SK-N-SH (cell line): ENCODE results near the gene TMEM145. TPM values are rescaled to one million over a fixed set of nuclear protein-coding genes. Genes with fewer than 3 reads are reported as not detected.

Experiments used
- CTCF ChIA-PET: fragments of 300-600, 350-600 bp; formaldehyde crosslinking; extraction: SDS; loops from one replicate; lab custom pipeline; 2021; lab: Yijun Ruan, JAX
- POLR2A ChIA-PET: fragments of 350-600 bp; sonication (Branson Sonifier 250); formaldehyde crosslinking; extraction: SDS; loops from one replicate; lab custom pipeline; 2020; ENCODE audit warnings: antibody characterized with exemption, inconsistent platforms; lab: Yijun Ruan, JAX
- DNase-seq: peaks from one replicate; pipeline ENCODE4 v3.0.0; 2012
- H2AFZ ChIP-seq: fragments of 200-600 bp; sonication (generic); 2 replicates; pipeline ENCODE4 v1.8.1; 2016; ENCODE audit warnings: antibody characterized with exemption, mild to moderate bottlenecking, low read depth
- H3F3A ChIP-seq: fragments of 200-600 bp; sonication (generic); replicated peaks from 2 replicates; pipeline ENCODE3; 2016; ENCODE audit warnings: antibody characterized with exemption, mild to moderate bottlenecking; ENCODE audit not compliant: insufficient read depth
- H3K27ac ChIP-seq, 2 experiments: fragments of 200-500 bp in 1 of 2; fragments of 200-600 bp in 1 of 2; sonication (Bioruptor generic) in 1 of 2; sonication (generic), shearing (Covaris generic) in 1 of 2; 2 replicates each; pipeline versions ENCODE4 v1.5.1 to v1.6.1; 2014 to 2016; ENCODE audit warnings: low read depth in 2 of 2, inconsistent platforms in 1 of 2, low read length in 1 of 2, mild to moderate bottlenecking in 1 of 2, mixed read lengths in 1 of 2
- H3K27me3 ChIP-seq: fragments of 200-600 bp; sonication (generic), shearing (Covaris generic); 2 replicates; pipeline ENCODE4 v1.6.1; 2016; ENCODE audit warnings: mixed run types; ENCODE audit not compliant: insufficient read depth
- H3K36me3 ChIP-seq, 2 experiments: fragments of 200-500 bp in 1 of 2; fragments of 200-600 bp in 1 of 2; sonication (Bioruptor generic) in 1 of 2; sonication (generic) in 1 of 2; replicated peaks in 1 of 2; 2 replicates each; pipeline versions ENCODE3 to v1.5.1; 2014 to 2016; ENCODE audit warnings: low read length in 1 of 2, mild to moderate bottlenecking in 1 of 2; ENCODE audit not compliant: insufficient read depth in 2 of 2, control insufficient read depth in 1 of 2
- H3K4me1 ChIP-seq, 2 experiments: fragments of 200-500 bp in 1 of 2; fragments of 200-600 bp in 1 of 2; sonication (Bioruptor generic) in 1 of 2; sonication (generic), shearing (Covaris generic) in 1 of 2; 2 replicates each; pipeline versions ENCODE4 v1.5.1 to v1.6.1; 2014 to 2016; ENCODE audit warnings: low read depth in 1 of 2, low read length in 1 of 2, mixed run types in 1 of 2; ENCODE audit not compliant: insufficient read depth in 2 of 2, control insufficient read depth in 1 of 2
- H3K4me2 ChIP-seq: fragments of 200-600 bp; sonication (generic), shearing (Covaris generic); 2 replicates; pipeline ENCODE4 v1.6.1; 2017; ENCODE audit warnings: mixed run types
- H3K4me3 ChIP-seq, 2 experiments: fragments of 200-500 bp in 1 of 2; fragments of 200-600 bp in 1 of 2; sonication (Bioruptor generic) in 1 of 2; sonication (generic), shearing (Covaris generic) in 1 of 2; 2 replicates each; pipeline versions ENCODE4 v1.5.1 to v1.8.1; 2014 to 2016; ENCODE audit warnings: low read depth in 2 of 2, inconsistent platforms in 1 of 2, low read length in 1 of 2, mild to moderate bottlenecking in 1 of 2, mixed read lengths in 1 of 2, moderate library complexity in 1 of 2
- H3K79me2 ChIP-seq: fragments of 200-600 bp; sonication (generic); 2 replicates; pipeline ENCODE4 v1.8.1; 2017; ENCODE audit warnings: mild to moderate bottlenecking; ENCODE audit not compliant: insufficient read depth
- H3K9ac ChIP-seq: fragments of 200-600 bp; sonication (generic); 2 replicates; pipeline ENCODE4 v1.6.1; 2017; ENCODE audit warnings: mixed run types
- H3K9me2 ChIP-seq: fragments of 200-600 bp; sonication (generic); 2 replicates; pipeline ENCODE4 v1.6.1; 2017; ENCODE audit warnings: mixed run types
- H3K9me3 ChIP-seq: fragments of 200-600 bp; sonication (generic); 2 replicates; pipeline ENCODE4 v1.6.1; 2017; ENCODE audit warnings: mixed run types, mild to moderate bottlenecking, moderate library complexity
- H4K20me1 ChIP-seq: fragments of 200-600 bp; sonication (generic); 2 replicates; pipeline ENCODE4 v1.6.1; 2017; ENCODE audit warnings: mild to moderate bottlenecking, mixed run types; ENCODE audit not compliant: insufficient read depth
- EP300 ChIP-seq, 2 experiments: IDR thresholded peaks; 2 replicates each; pipeline versions ENCODE4 v1.4.0 to v1.6.1; 2012; ENCODE audit warnings: borderline replicate concordance in 1 of 2, low read depth in 1 of 2, low read length in 1 of 2
- EZH2phosphoT487 ChIP-seq: fragments of 200-600 bp; sonication (generic); IDR thresholded peaks from 2 replicates; pipeline ENCODE4 v1.6.1; 2017; ENCODE audit warnings: low read depth, mixed run types, mild to moderate bottlenecking, antibody characterized with exemption, moderate library complexity, borderline replicate concordance
- GABPA ChIP-seq: IDR thresholded peaks from 2 replicates; pipeline ENCODE4 v1.4.0; 2012; ENCODE audit warnings: low read depth, mild to moderate bottlenecking
- IRF3 ChIP-seq: fragments of 150-350 bp; IDR thresholded peaks from 2 replicates; pipeline ENCODE4 v1.6.1; 2016; ENCODE audit warnings: mild to moderate bottlenecking, low read depth, low read length
- MEF2A ChIP-seq: IDR thresholded peaks from 2 replicates; pipeline ENCODE4 v1.4.0; 2012; ENCODE audit warnings: low read depth, borderline replicate concordance
- POLR2AphosphoS5 ChIP-seq: IDR thresholded peaks from 2 replicates; pipeline ENCODE4 v1.6.1; 2012; ENCODE audit warnings: low read depth, low read length
- RAD21 ChIP-seq: IDR thresholded peaks from 2 replicates; pipeline ENCODE4 v1.6.1; 2012; ENCODE audit warnings: mild to moderate bottlenecking, low read length
- RFX5 ChIP-seq: IDR thresholded peaks from 2 replicates; pipeline ENCODE4 v1.6.1; 2012; ENCODE audit warnings: mild to moderate bottlenecking, improper control_type of control experiment, low read length
- TEAD4 ChIP-seq: IDR thresholded peaks from 2 replicates; pipeline ENCODE4 v1.4.0; 2012; ENCODE audit warnings: mild to moderate bottlenecking, borderline replicate concordance; ENCODE audit not compliant: insufficient read depth
- USF2 ChIP-seq: fragments of 150-350 bp; IDR thresholded peaks from 2 replicates; pipeline ENCODE4 v1.6.1; 2017; ENCODE audit warnings: antibody characterized with exemption, low read length, low read depth, borderline replicate concordance
- ZBTB33 ChIP-seq: IDR thresholded peaks from 2 replicates; pipeline ENCODE4 v1.4.0; 2012; ENCODE audit warnings: low read depth, borderline replicate concordance
- whole genome bisulfite sequencing: methylation state at CpG from one replicate; pipeline ENCODE4 v1.1.6; 2017; ENCODE audit warnings: low lambda C conversion rate; 5-methylcytosine and 5-hydroxymethylcytosine counted together
- polyA plus RNA-seq, 3 experiments: library from polyadenylated mRNA; depleted of rRNA; stranded (reverse); fragments of >200 nt; gene quantifications; 2 replicates each; pipeline ENCODE4 v1.2.3, GENCODE V29; 2012

The TMEM145 gene
- polyA plus RNA-seq, 1 of the 3 experiments (the other 2 are of a cell fraction), result 2.0 TPM

GRCh38 chr19:42333018-42333417 is 19.9 kb downstream of the TMEM145 start:
- WGBS, result 93% methylated on average over 3 of the region's 3 CpGs
- H3K27ac ChIP-seq, result no peak overlapping the region
- CTCF ChIA-PET, result interaction anchor here (2.0 kb wide), 1 partner anchor 68 kb away, joined by 6 read pairs; no protein-coding TSS in a partner anchor

More at GRCh38 chr19:42333018-42333417, 19.9 kb downstream of the TMEM145 start:
- H3K79me2 ChIP-seq, result 0 out of 2 replicates have a peak, but pooled peaks cover 15% of the 10 kb centered on the region
- no peaks in the 10 kb centered on the region for H3F3A ChIP-seq
- H3K9me3 ChIP-seq, result no peaks in the 10 kb centered on the region
- no peaks in the 10 kb centered on the region for H3K27me3 ChIP-seq
- TF ChIP-seq GABPA, result no peak
- TF ChIP-seq ZBTB33, result no peak
- no peak for TF ChIP-seq IRF3
- no peak for TF ChIP-seq MEF2A
- no peak for TF ChIP-seq RAD21
- TF ChIP-seq EP300 (IDR thresholded peaks at IDR 0.05; ENCODE audit: borderline replicate concordance in 1 of 2, low read depth in 1 of 2, low read length in 1 of 2), result no peak
- no peak for TF ChIP-seq RFX5
- TF ChIP-seq USF2, result no peak
- TF ChIP-seq POLR2AphosphoS5, result no peak
- no peak for TF ChIP-seq EZH2phosphoT487
- no peak for TF ChIP-seq TEAD4
- H3K36me3 ChIP-seq, result peaks cover 4 to 9% of the 10 kb centered on the region in 2 experiments
- DNase-seq, result no peak
- no peaks in the 10 kb centered on the region for H4K20me1 ChIP-seq
- no peak overlapping the region for H3K4me2 ChIP-seq
- POLR2A ChIA-PET, result no interaction called here
- no peak overlapping the region for H2AFZ ChIP-seq
- no peaks in the 10 kb centered on the region; a peak in 1 of 4 replicates for H3K4me1 ChIP-seq
- no peak overlapping the region for H3K9ac ChIP-seq
- H3K4me3 ChIP-seq, result no peak overlapping the region
- no peaks in the 10 kb centered on the region for H3K9me2 ChIP-seq
